Astrocyte (in vitro differentiated cells and primary cell): ENCODE data around the gene TAGLN. TPM values are rescaled to one million over a fixed set of nuclear protein-coding genes. Genes with fewer than 3 reads are reported as not detected.

Source experiments
- DNase-seq: peaks from one replicate; pipeline ENCODE4 v3.0.0-alpha.2; 2010; ENCODE audit warnings: low read depth
- FAIRE-seq: peaks from 2 replicates; lab custom pipeline; 2011; peaks lifted over from hg19 to GRCh38; lab: Jason Lieb, UNC
- H2AFZ ChIP-seq: 2 replicates; pipeline ENCODE4 v1.6.0; 2012; ENCODE audit warnings: low read depth, low read length, inconsistent platforms
- H3K27ac ChIP-seq: 2 replicates; pipeline ENCODE4 v1.5.1; 2011; ENCODE audit warnings: low read depth, low read length, inconsistent platforms
- H3K27me3 ChIP-seq: 2 replicates; pipeline ENCODE4 v1.6.0; 2011; ENCODE audit warnings: low read length, inconsistent platforms; ENCODE audit not compliant: insufficient read depth
- H3K36me3 ChIP-seq: 2 replicates; pipeline ENCODE4 v1.5.1; 2011; ENCODE audit warnings: low read length, inconsistent platforms; ENCODE audit not compliant: insufficient read depth
- H3K4me1 ChIP-seq: 2 replicates; pipeline ENCODE4 v1.5.1; 2011; ENCODE audit warnings: low read length, inconsistent platforms; ENCODE audit not compliant: insufficient read depth
- H3K4me2 ChIP-seq: 2 replicates; pipeline ENCODE4 v1.6.0; 2012; ENCODE audit warnings: low read length, inconsistent platforms
- H3K4me3 ChIP-seq: 2 replicates; pipeline ENCODE4 v1.5.1; 2011; ENCODE audit warnings: low read depth, mild to moderate bottlenecking, low read length, inconsistent platforms; ENCODE audit not compliant: insufficient read depth
- H3K79me2 ChIP-seq: 2 replicates; pipeline ENCODE4 v1.6.0; 2012; ENCODE audit warnings: mild to moderate bottlenecking, low read length, inconsistent platforms; ENCODE audit not compliant: insufficient read depth
- H3K9ac ChIP-seq: 2 replicates; pipeline ENCODE4 v1.6.0; 2012; ENCODE audit warnings: mild to moderate bottlenecking, low read length, inconsistent platforms
- H3K9me3 ChIP-seq: 2 replicates; pipeline ENCODE4 v1.5.1; 2012; ENCODE audit warnings: low read depth, mild to moderate bottlenecking, low read length, inconsistent platforms; ENCODE audit not compliant: insufficient read depth
- H4K20me1 ChIP-seq: 2 replicates; pipeline ENCODE4 v1.6.0; 2012; ENCODE audit warnings: low read length, inconsistent platforms; ENCODE audit not compliant: insufficient read depth
- H3K27ac Mint-ChIP-seq: one replicate; pipeline ENCODE4 v1.8.0; 2021; ENCODE audit warnings: mild to moderate bottlenecking, mixed read lengths; ENCODE audit not compliant: unreplicated experiment
- H3K27me3 Mint-ChIP-seq: one replicate; pipeline ENCODE4 v1.8.0; 2021; ENCODE audit warnings: low read depth, mixed read lengths; ENCODE audit not compliant: unreplicated experiment
- H3K36me3 Mint-ChIP-seq: one replicate; pipeline ENCODE4 v1.8.0; 2021; ENCODE audit warnings: low read depth, mixed read lengths; ENCODE audit not compliant: unreplicated experiment
- H3K4me1 Mint-ChIP-seq: one replicate; pipeline ENCODE4 v1.8.0; 2021; ENCODE audit warnings: low read depth, mixed read lengths; ENCODE audit not compliant: unreplicated experiment
- H3K4me3 Mint-ChIP-seq: one replicate; pipeline ENCODE4 v1.8.0; 2021; ENCODE audit warnings: mild to moderate bottlenecking, moderate library complexity, mixed read lengths; ENCODE audit not compliant: unreplicated experiment
- H3K9me3 Mint-ChIP-seq: one replicate; pipeline ENCODE4 v1.8.0; 2021; ENCODE audit warnings: mild to moderate bottlenecking, mixed read lengths; ENCODE audit not compliant: unreplicated experiment
- CTCF ChIP-seq: IDR thresholded peaks from 2 replicates; pipeline ENCODE4 v1.5.1; 2011; ENCODE audit warnings: low read depth, mild to moderate bottlenecking, inconsistent platforms, low read length, moderate library complexity; ENCODE audit not compliant: insufficient read depth
- EZH2 ChIP-seq: IDR thresholded peaks from 2 replicates; pipeline ENCODE4 v1.6.1; 2012; ENCODE audit warnings: mild to moderate bottlenecking, low read length, inconsistent platforms; ENCODE audit not compliant: insufficient read depth
- total RNA-seq: library from RNA; stranded (reverse); gene quantifications from 2 replicates; pipeline ENCODE4 v1.2.1, GENCODE V29; 2021

TAGLN gene
- total RNA-seq, 1 donor from 2014 or later = 4,004 TPM

DNA sequence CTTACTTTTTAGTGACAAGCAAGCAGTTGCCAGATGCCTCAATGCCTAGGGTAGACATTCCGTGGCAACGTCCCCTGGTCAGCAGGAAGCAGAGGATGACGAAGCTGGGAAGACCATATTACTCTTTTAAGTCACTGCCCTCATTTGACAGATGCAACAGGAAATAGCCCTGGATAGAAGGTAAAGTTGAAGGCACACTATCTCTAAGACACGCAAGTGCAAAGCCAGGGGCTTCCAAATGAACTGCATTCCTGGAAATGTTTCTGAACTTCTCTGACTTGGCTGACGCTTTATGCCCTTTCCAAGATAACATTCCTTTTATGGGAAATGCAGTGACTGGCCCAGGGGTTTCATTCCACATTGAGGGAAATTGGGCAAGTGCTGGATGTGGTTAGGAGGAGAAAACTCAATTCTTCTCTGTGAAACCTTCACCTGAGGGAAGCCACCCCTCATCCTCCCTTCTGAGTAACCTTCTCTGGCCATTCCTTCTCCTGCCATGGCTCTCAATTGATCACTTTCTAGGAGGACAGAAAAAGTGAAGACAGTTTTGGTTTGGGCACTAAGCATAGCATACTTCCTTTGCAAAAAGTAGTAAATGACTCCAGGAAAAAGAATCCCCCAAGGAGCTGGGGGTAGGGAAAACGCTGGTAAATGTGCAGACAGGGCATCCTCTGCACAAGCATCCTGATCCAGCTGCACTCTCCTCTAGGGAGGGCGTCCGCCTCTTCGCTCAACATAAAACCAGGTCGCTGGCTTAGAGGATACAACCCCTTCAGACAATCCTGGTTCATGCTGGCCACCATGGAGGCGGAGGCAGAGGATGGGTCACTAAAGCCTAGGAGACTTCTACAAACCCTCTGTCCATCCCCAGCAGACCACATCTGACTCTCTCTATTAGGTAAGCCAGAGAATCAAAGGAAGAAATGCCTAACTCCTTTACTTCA, 18.2 kb downstream of the TAGLN start:
- Histone ChIP-seq H3K4me1 (peaks cover 32% of the 10 kb centered on the region), H2AFZ (no peak overlapping the region), H3K27me3 (no peaks in the 10 kb centered on the region), H3K4me2 (peak overlapping the region; percentile 45), H4K20me1 (no peaks in the 10 kb centered on the region), H3K27ac (peak overlapping the region; percentile 39), H3K79me2 (no peaks in the 10 kb centered on the region), H3K4me3 (peak overlapping the region; percentile 3), H3K9me3 (no peaks in the 10 kb centered on the region), H3K36me3 (peaks cover 49% of the 10 kb centered on the region), H3K9ac (peak overlapping the region; percentile 43)
- H3K27ac Mint-ChIP-seq = peak overlapping the region; percentile 58
- peak overlapping the region; percentile 45 for H3K4me3 Mint-ChIP-seq
- peaks cover 21% of the 10 kb centered on the region for H3K4me1 Mint-ChIP-seq
- peaks cover 31% of the 10 kb centered on the region for H3K36me3 Mint-ChIP-seq
- H3K27me3 Mint-ChIP-seq = no peaks in the 10 kb centered on the region
- TF ChIP-seq CTCF = no peak
- no peak for TF ChIP-seq EZH2
- peaks cover 1% of the 10 kb centered on the region for H3K9me3 Mint-ChIP-seq
- FAIRE-seq (no peak), DNase-seq (peak; percentile 95)

DNA sequence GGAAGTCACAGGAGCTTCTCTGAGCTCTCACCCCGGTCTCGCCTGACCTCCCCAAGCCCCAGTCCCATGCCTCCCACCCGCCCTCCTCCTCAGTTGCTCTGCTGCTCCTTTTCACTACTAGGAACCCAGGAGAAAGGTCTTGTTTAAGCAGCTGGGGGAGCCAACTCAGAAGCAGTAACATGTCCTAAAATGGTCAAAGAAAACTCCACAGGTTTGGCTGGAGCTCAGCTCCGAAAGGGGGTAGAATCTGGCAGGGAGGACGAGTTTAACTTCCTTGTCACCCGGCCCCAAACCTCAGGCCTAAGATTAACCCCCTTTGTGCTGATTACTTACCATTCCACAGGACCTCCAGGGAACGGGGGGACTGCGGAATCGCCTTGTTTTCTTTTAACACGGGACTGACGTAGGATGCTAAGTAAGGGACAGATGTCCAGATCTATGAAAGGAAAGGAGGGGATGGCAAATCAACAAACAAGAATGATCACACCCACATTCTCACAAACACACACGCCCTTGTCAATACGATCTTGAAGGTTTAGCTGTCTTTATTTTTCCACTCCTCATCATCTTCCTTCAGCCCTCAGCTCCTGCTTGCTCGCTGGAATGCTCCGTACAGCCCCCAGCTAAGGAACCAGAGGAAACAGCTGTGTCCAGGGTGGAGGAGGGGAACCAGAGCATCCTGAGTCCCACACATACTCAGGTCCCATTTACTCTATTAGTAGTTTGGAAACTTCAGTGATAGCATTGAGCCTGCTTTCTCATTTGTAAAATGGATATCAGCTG, 19.2 kb downstream of the TAGLN start:
- FAIRE-seq (no peak), DNase-seq (peak; percentile 64)
- no peaks in the 10 kb centered on the region for H3K9me3 ChIP-seq
- Mint-ChIP-seq H3K27me3 (no peaks in the 10 kb centered on the region), H3K27ac (peak overlapping the region; percentile 58), H3K9me3 (peaks cover 1% of the 10 kb centered on the region), H3K4me1 (peaks cover 21% of the 10 kb centered on the region), H3K4me3 (no peak overlapping the region), H3K36me3 (peaks cover 30% of the 10 kb centered on the region)
- H3K4me1 ChIP-seq = peaks cover 32% of the 10 kb centered on the region
- peaks cover 48% of the 10 kb centered on the region for H3K36me3 ChIP-seq
- no peak for TF ChIP-seq EZH2
- no peak overlapping the region for H3K4me3 ChIP-seq
- peak overlapping the region; percentile 8 for H3K27ac ChIP-seq
- peak overlapping the region; percentile 45 for H3K4me2 ChIP-seq
- H4K20me1 ChIP-seq = no peaks in the 10 kb centered on the region
- no peak overlapping the region for H2AFZ ChIP-seq
- peak overlapping the region; percentile 43 for H3K9ac ChIP-seq
- no peaks in the 10 kb centered on the region for H3K79me2 ChIP-seq
- no peaks in the 10 kb centered on the region for H3K27me3 ChIP-seq

GRCh38 chr11:117219001-117219400, 19.8 kb downstream of the TAGLN start:
- Histone ChIP-seq H3K9ac (no peak overlapping the region), H3K4me1 (peaks cover 32% of the 10 kb centered on the region), H3K27me3 (no peaks in the 10 kb centered on the region), H4K20me1 (no peaks in the 10 kb centered on the region), H3K27ac (no peak overlapping the region), H3K4me3 (no peak overlapping the region), H3K9me3 (no peaks in the 10 kb centered on the region), H3K79me2 (no peaks in the 10 kb centered on the region), H3K4me2 (no peak overlapping the region), H2AFZ (no peak overlapping the region), H3K36me3 (peaks cover 50% of the 10 kb centered on the region)
- DNase-seq = no peak
- Mint-ChIP-seq H3K4me1 (peaks cover 21% of the 10 kb centered on the region), H3K27ac (no peak overlapping the region), H3K27me3 (no peaks in the 10 kb centered on the region), H3K9me3 (peaks cover 1% of the 10 kb centered on the region), H3K36me3 (peaks cover 32% of the 10 kb centered on the region), H3K4me3 (no peak overlapping the region)
- TF ChIP-seq EZH2 (no peak), CTCF (no peak)
- FAIRE-seq = no peak
